AG09319 (cell line): ENCODE results near the gene ELP5.

Source experiments
- DNase-seq: peaks from one replicate; pipeline ENCODE4 v3.0.0-alpha.2; 2010; ENCODE audit warnings: low read depth; ENCODE audit errors: extremely low read depth
- CTCF ChIP-seq: IDR thresholded peaks from 2 replicates; pipeline ENCODE4 v1.5.1; 2011; ENCODE audit warnings: low read depth, mild to moderate bottlenecking, inconsistent platforms, low read length, moderate library complexity

ELP5 gene

GRCh38 chr17:7283471-7284216, 31.6 kb downstream of the ELP5 start:
- DNase-seq, result no peak

GRCh38 chr17:7284911-7285310, 32.9 kb downstream of the ELP5 start:
- no peak for TF ChIP-seq CTCF
- DNase-seq, result no peak

More at GRCh38 chr17:7283471-7284216, 31.6 kb downstream of the ELP5 start:
- no peak for TF ChIP-seq CTCF

- no peak for TF ChIP-seq CTCF
- no peak for DNase-seq
These were observed 33.7 kb downstream of the ELP5 start for GRCh38 chr17:7285679-7286078.

- DNase-seq, result no peak
- TF ChIP-seq CTCF, result no peak
These were observed 37.4 kb downstream of the ELP5 start for GRCh38 chr17:7289256-7290032.

- no peak for TF ChIP-seq CTCF
- DNase-seq, result no peak
These were observed 38.2 kb downstream of the ELP5 start for GRCh38 chr17:7290166-7290565.

GRCh38 chr17:7290685-7291084, 38.7 kb downstream of the ELP5 start:
- no peak for DNase-seq
- no peak for TF ChIP-seq CTCF

GRCh38 chr17:7292194-7292593, 40.2 kb downstream of the ELP5 start:
- no peak for TF ChIP-seq CTCF
- no peak for DNase-seq
